ENCODE data around the gene PCNX1. TPM values are rescaled to one million over a fixed set of nuclear protein-coding genes. Genes with fewer than 3 reads are reported as not detected.

Gene PCNX1
- total and polyA plus RNA-seq, 9 of the 15 experiments (the other 6 are each of a cell fraction or from before 2014, with no cell fraction given): 0.30 to 4.5 (median 2.3) TPM

- TF ChIP-seq CHD4 (IDR thresholded peaks at IDR 0.05; ENCODE audit: insufficient read depth, insufficient replicate concordance, low read depth, low read length, poor library complexity, severe bottlenecking): no peak
- no peak for TF ChIP-seq ZNF655 (CRISPR knock-in tag; IDR thresholded peaks at IDR 0.05)
Observed at GRCh38 chr14:70976591-70976990, 69.3 kb downstream of the PCNX1 start (continued).

GRCh38 chr14:70981000-70981952 lies 74.0 kb downstream of the PCNX1 start:
- Histone ChIP-seq H4K20me1 (replicated peaks; ENCODE audit: control insufficient read depth, insufficient read depth, low read length) (no peaks in the 10 kb centered on the region), H3K4me3 (no peak overlapping the region), H3K27ac (ENCODE audit: extremely low read depth, low read depth, low read length) (no peak overlapping the region), H3K79me2 (ENCODE audit: control insufficient read depth, insufficient read depth, low read length) (no peaks in the 10 kb centered on the region), H3K9me1 (ENCODE audit: control insufficient read depth, insufficient read depth, low read length) (no peaks in the 10 kb centered on the region), H3K9ac (ENCODE audit: insufficient read depth in 1 of 2, low read depth in 2 of 2, low read length in 2 of 2) (no peak overlapping the region), H3K9me3 (replicated peaks; ENCODE audit: control insufficient read depth, insufficient read depth, low read depth, low read length) (no peaks in the 10 kb centered on the region), H3K27me3 (ENCODE audit: control insufficient read depth in 2 of 2, insufficient read depth in 2 of 2, low read length in 2 of 2) (no peaks in the 10 kb centered on the region), H3K4me1 (replicated peaks in 1 of 2; ENCODE audit: control insufficient read depth in 2 of 2, insufficient read depth in 2 of 2, low read length in 2 of 2) (no peaks in the 10 kb centered on the region), H3K36me3 (ENCODE audit: control insufficient read depth, insufficient read depth, low read length) (no peaks in the 10 kb centered on the region), H3K4me2 (ENCODE audit: insufficient read depth, low read length) (no peak overlapping the region), H2AFZ (ENCODE audit: low read depth, low read length) (no peak overlapping the region)
- TF ChIP-seq FOSL1 (tag; conservative IDR thresholded peaks at IDR 0.05): no peak
- TF ChIP-seq KDM2B (CRISPR knock-in tag; IDR thresholded peaks at IDR 0.05): no peak
- TF ChIP-seq ZNF764 (CRISPR knock-in tag; IDR thresholded peaks at IDR 0.05; ENCODE audit: low read depth): no peak
- TF ChIP-seq DPF2 (IDR thresholded peaks at IDR 0.05): no peak
- no peak for TF ChIP-seq BRD4 (IDR thresholded peaks at IDR 0.05)
- no peak for TF ChIP-seq PURB (CRISPR knock-in tag; IDR thresholded peaks at IDR 0.05; ENCODE audit: low read depth)
- no peak for TF ChIP-seq ZNF140 (CRISPR knock-in tag; IDR thresholded peaks at IDR 0.05)
- TF ChIP-seq HNRNPH1 (optimal IDR thresholded peaks at IDR 0.05; ENCODE audit: low read depth, low read length): no peak
- no peak for TF ChIP-seq ZNF75A (CRISPR knock-in tag; IDR thresholded peaks at IDR 0.05)
- TF ChIP-seq MXD1 (CRISPR knock-in tag; IDR thresholded peaks at IDR 0.05; ENCODE audit: borderline replicate concordance, poor library complexity, severe bottlenecking): no peak
- TF ChIP-seq SREBF1 (IDR thresholded peaks at IDR 0.05; ENCODE audit: borderline replicate concordance, low read depth, low read length): no peak
- in situ Hi-C loops (cut with MboI) (no loop called here), intact Hi-C loops (cut with micrococcal nuclease) (no loop called here)
- no TSS peak for BruUV-seq (replicated peaks)
- DNase-seq (ENCODE audit: extremely low read depth in 1 of 4, low spot score in 3 of 4) (no peak), ATAC-seq (no peak), FAIRE-seq (no peak)
- CTCF ChIA-PET (ENCODE audit: low intra/inter-chr PET ratio): no interaction called here
- POLR2A ChIA-PET: no interaction called here
- WGBS (ENCODE audit: insufficient coverage, low coverage, missing lambda C conversion rate): 28% methylated on average over 6 of the region's 6 CpGs
